Transverse colon (tissue), 3 donors: Measurements from ENCODE around the gene KRT81.

ENCODE experiments used
- POLR2A ChIP-seq: fragments of 450-650 bp; IDR thresholded peaks from one replicate; pipeline ENCODE4 v1.6.1; 2016; ENCODE audit warnings: antibody characterized with exemption, mild to moderate bottlenecking, moderate library complexity
- TF ChIP-seq, protein P1 (sequence below), 5 experiments: fragments of 200-600 bp in 3 of 5; fragments of 450-650 bp in 2 of 5; sonication (generic) in 3 of 5; IDR thresholded peaks; 1 replicate in 2 of 5; 2 replicates in 3 of 5; pipeline ENCODE4 v1.5.1; 2016 to 2017; ENCODE audit warnings: antibody characterized with exemption in 5 of 5, inconsistent platforms in 3 of 5, mild to moderate bottlenecking in 2 of 5, moderate library complexity in 1 of 5

- no peak for TF ChIP-seq POLR2A
- TF ChIP-seq, protein P1, sequence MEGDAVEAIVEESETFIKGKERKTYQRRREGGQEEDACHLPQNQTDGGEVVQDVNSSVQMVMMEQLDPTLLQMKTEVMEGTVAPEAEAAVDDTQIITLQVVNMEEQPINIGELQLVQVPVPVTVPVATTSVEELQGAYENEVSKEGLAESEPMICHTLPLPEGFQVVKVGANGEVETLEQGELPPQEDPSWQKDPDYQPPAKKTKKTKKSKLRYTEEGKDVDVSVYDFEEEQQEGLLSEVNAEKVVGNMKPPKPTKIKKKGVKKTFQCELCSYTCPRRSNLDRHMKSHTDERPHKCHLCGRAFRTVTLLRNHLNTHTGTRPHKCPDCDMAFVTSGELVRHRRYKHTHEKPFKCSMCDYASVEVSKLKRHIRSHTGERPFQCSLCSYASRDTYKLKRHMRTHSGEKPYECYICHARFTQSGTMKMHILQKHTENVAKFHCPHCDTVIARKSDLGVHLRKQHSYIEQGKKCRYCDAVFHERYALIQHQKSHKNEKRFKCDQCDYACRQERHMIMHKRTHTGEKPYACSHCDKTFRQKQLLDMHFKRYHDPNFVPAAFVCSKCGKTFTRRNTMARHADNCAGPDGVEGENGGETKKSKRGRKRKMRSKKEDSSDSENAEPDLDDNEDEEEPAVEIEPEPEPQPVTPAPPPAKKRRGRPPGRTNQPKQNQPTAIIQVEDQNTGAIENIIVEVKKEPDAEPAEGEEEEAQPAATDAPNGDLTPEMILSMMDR (IDR thresholded peaks at IDR 0.05): peak in 1 of 5 experiments; percentile 1
These were observed 17.6 kb upstream of the KRT81 start for GRCh38 chr12:52308806-52309425.
